GM06990 (cell line): ENCODE results near the gene SNCAIP.

ENCODE experiments used
- DNase-seq: peaks from one replicate; pipeline ENCODE4 v3.0.0-alpha.2; 2011; ENCODE audit not compliant: insufficient read length; ENCODE audit errors: extremely low read depth
- H3K27me3 ChIP-seq: replicated peaks from 2 replicates; pipeline ENCODE4 v1.6.0; 2011; ENCODE audit warnings: low read length; ENCODE audit not compliant: control insufficient read depth, insufficient read depth
- H3K36me3 ChIP-seq: 2 replicates; pipeline ENCODE4 v1.5.1; 2011; ENCODE audit warnings: low read length; ENCODE audit not compliant: control insufficient read depth, insufficient read depth
- H3K4me3 ChIP-seq: replicated peaks from 2 replicates; pipeline ENCODE4 v1.5.1; 2011; ENCODE audit warnings: low read depth, mild to moderate bottlenecking, control low read depth, low read length
- CTCF ChIP-seq: IDR thresholded peaks from 2 replicates; pipeline ENCODE4 v1.5.1; 2011; ENCODE audit warnings: low read length, control low read depth, mild to moderate bottlenecking, inconsistent platforms; ENCODE audit not compliant: insufficient read depth, poor library complexity, severe bottlenecking

The SNCAIP gene

GRCh38 chr5:122283592-122283991, 28.4 kb upstream of the SNCAIP start:
- no peak overlapping the region for H3K4me3 ChIP-seq
- DNase-seq, result no peak
- no peaks in the 10 kb centered on the region for H3K36me3 ChIP-seq
- TF ChIP-seq CTCF, result no peak
- H3K27me3 ChIP-seq, result no peaks in the 10 kb centered on the region

GRCh38 chr5:122286541-122286940, 25.5 kb upstream of the SNCAIP start:
- no peak for DNase-seq
- H3K36me3 ChIP-seq, result no peaks in the 10 kb centered on the region
- no peak overlapping the region for H3K4me3 ChIP-seq
- no peak for TF ChIP-seq CTCF
- no peaks in the 10 kb centered on the region; the same call in 1 of the 2 replicates for H3K27me3 ChIP-seq

GRCh38 chr5:122287101-122287500, 24.9 kb upstream of the SNCAIP start:
- no peak for TF ChIP-seq CTCF
- Histone ChIP-seq H3K36me3 (no peaks in the 10 kb centered on the region), H3K4me3 (no peak overlapping the region), H3K27me3 (no peaks in the 10 kb centered on the region; the same call in 1 of the 2 replicates)
- DNase-seq, result no peak

GRCh38 chr5:122291000-122291901, 20.8 kb upstream of the SNCAIP start:
- no peaks in the 10 kb centered on the region; the same call in 1 of the 2 replicates for H3K27me3 ChIP-seq
- DNase-seq, result no peak
- no peak overlapping the region for H3K4me3 ChIP-seq
- no peak for TF ChIP-seq CTCF
- no peaks in the 10 kb centered on the region for H3K36me3 ChIP-seq

- no peak overlapping the region for H3K4me3 ChIP-seq
- TF ChIP-seq CTCF, result no peak
- no peak for DNase-seq
- no peaks in the 10 kb centered on the region for H3K36me3 ChIP-seq
- no peaks in the 10 kb centered on the region; the same call in 1 of the 2 replicates for H3K27me3 ChIP-seq
Measured at GRCh38 chr5:122292332-122292731, 19.7 kb upstream of the SNCAIP start.
